Thyroid gland (tissue), 4 donors: ENCODE results near the gene GNG7.

Experiments
- CTCF ChIP-seq, 6 experiments: fragments of 200-600 bp in 3 of 6; fragments of 450-650 bp in 3 of 6; sonication (generic) in 3 of 6; IDR thresholded peaks; one replicate each; pipeline ENCODE4 v1.5.1; 2016 to 2019; ENCODE audit warnings: antibody characterized with exemption in 6 of 6, mild to moderate bottlenecking in 2 of 6, inconsistent platforms in 1 of 6, moderate library complexity in 1 of 6
- POLR2A ChIP-seq, 2 donors: fragments of 450-650 bp; IDR thresholded peaks; one replicate each; pipeline ENCODE4 v1.6.1; 2017; ENCODE audit warnings: antibody characterized with exemption in 2 of 2, mild to moderate bottlenecking in 2 of 2, moderate library complexity in 1 of 2

- TF ChIP-seq POLR2A (IDR thresholded peaks at IDR 0.05) (no peak), CTCF (IDR thresholded peaks at IDR 0.05) (no peak)
These were observed 44.9 kb upstream of the GNG7 start for GRCh38 chr19:2747349-2747748.
